SK-N-SH treated with all-trans-retinoic acid at 6 μM for 48 hours (cell line): Measurements from ENCODE around the gene FUOM.

Experiments
- CREB5 ChIP-seq: fragments of 250-450 bp; sonication (Bioruptor Pico); IDR thresholded peaks from 2 replicates; pipeline ENCODE4 v1.5.1; 2020; ENCODE audit warnings: low read depth, mild to moderate bottlenecking, moderate library complexity
- ISL1 ChIP-seq: fragments of 250-450 bp; sonication (Bioruptor Pico); IDR thresholded peaks from 2 replicates; pipeline ENCODE4 v2.1.2; 2022; ENCODE audit warnings: mild to moderate bottlenecking, moderate library complexity
- POU6F1 ChIP-seq: fragments of 250-450 bp; sonication (Bioruptor Pico); IDR thresholded peaks from 2 replicates; pipeline ENCODE4 v1.8.0; 2021; ENCODE audit warnings: low read depth, mild to moderate bottlenecking, moderate library complexity, borderline replicate concordance
- RARB ChIP-seq: fragments of 250-450 bp; sonication (Bioruptor Pico); IDR thresholded peaks from 2 replicates; pipeline ENCODE4 v1.8.0; 2021; ENCODE audit warnings: mild to moderate bottlenecking, moderate library complexity
- TCF4 ChIP-seq: fragments of 250-450 bp; sonication (Bioruptor Pico); IDR thresholded peaks from 2 replicates; pipeline ENCODE4 v1.8.0; 2021; ENCODE audit warnings: mild to moderate bottlenecking, moderate library complexity, borderline replicate concordance
- ZC3H10 ChIP-seq: fragments of 250-450 bp; sonication (Bioruptor Pico); IDR thresholded peaks from 2 replicates; pipeline ENCODE4 v1.5.1; 2021; ENCODE audit warnings: mild to moderate bottlenecking, moderate library complexity
- ZFP30 ChIP-seq: fragments of 450-650 bp; formaldehyde crosslinking; IDR thresholded peaks from 2 replicates; pipeline ENCODE4 v1.5.0; 2022; ENCODE audit warnings: mild to moderate bottlenecking, moderate library complexity
- ZNF8 ChIP-seq: fragments of 450-650 bp; formaldehyde crosslinking; IDR thresholded peaks from 2 replicates; pipeline ENCODE4 v1.5.0; 2020; ENCODE audit warnings: mild to moderate bottlenecking, moderate library complexity
- TF ChIP-seq, protein P1 (sequence below): fragments of 250-450 bp; sonication (Bioruptor Pico); IDR thresholded peaks from 2 replicates; pipeline ENCODE4 v1.5.1; 2021; ENCODE audit warnings: mild to moderate bottlenecking, moderate library complexity

DNA sequence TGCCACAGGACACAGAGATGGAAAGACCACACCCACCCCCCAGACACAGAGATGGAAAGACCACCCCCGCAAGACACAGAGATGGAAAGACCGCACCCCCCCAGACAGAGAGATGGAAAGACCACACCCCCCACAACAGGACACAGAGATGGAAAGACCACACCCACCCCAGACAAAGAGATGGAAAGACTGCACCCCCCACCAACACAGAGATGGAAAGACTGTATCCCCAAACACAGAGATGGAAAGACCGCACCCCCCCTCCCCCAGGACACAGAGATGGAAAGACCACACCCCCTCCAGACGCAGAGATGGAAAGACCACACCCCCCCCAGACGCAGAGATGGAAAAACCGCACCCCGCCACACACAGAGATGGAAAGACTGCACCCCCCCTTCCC lies 41.1 kb downstream of the FUOM start:
- no peak for TF ChIP-seq POU6F1
- no peak for TF ChIP-seq RARB (CRISPR knock-in tag)
- no peak for TF ChIP-seq ZFP30
- TF ChIP-seq CREB5 (CRISPR knock-in tag) = no peak
- TF ChIP-seq, protein P1, sequence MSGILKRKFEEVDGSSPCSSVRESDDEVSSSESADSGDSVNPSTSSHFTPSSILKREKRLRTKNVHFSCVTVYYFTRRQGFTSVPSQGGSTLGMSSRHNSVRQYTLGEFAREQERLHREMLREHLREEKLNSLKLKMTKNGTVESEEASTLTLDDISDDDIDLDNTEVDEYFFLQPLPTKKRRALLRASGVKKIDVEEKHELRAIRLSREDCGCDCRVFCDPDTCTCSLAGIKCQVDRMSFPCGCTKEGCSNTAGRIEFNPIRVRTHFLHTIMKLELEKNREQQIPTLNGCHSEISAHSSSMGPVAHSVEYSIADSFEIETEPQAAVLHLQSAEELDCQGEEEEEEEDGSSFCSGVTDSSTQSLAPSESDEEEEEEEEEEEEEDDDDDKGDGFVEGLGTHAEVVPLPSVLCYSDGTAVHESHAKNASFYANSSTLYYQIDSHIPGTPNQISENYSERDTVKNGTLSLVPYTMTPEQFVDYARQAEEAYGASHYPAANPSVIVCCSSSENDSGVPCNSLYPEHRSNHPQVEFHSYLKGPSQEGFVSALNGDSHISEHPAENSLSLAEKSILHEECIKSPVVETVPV (CRISPR knock-in tag) = no peak
- TF ChIP-seq ZC3H10 (CRISPR knock-in tag) = no peak
- no peak for TF ChIP-seq ZNF8 (CRISPR knock-in tag)
- no peak for TF ChIP-seq TCF4 (CRISPR knock-in tag)
- no peak for TF ChIP-seq ISL1 (CRISPR knock-in tag)
